SK-N-SH (cell line): Measurements from ENCODE around the gene BMPR1A. TPM values are rescaled to one million over a fixed set of nuclear protein-coding genes. Genes with fewer than 3 reads are reported as not detected.
"Not testable (repeated sequence)": the region's sequence is repeated elsewhere in the genome, so short reads cannot be mapped to it uniquely, and the experiment has no call there.

Source experiments
- CTCF ChIA-PET: fragments of 300-600, 350-600 bp; formaldehyde crosslinking; extraction: SDS; loops from one replicate; lab custom pipeline; 2021; lab: Yijun Ruan, JAX
- POLR2A ChIA-PET: fragments of 350-600 bp; sonication (Branson Sonifier 250); formaldehyde crosslinking; extraction: SDS; loops from one replicate; lab custom pipeline; 2020; ENCODE audit warnings: antibody characterized with exemption, inconsistent platforms; lab: Yijun Ruan, JAX
- DNase-seq: peaks from one replicate; pipeline ENCODE4 v3.0.0; 2012
- H2AFZ ChIP-seq: fragments of 200-600 bp; sonication (generic); 2 replicates; pipeline ENCODE4 v1.8.1; 2016; ENCODE audit warnings: antibody characterized with exemption, mild to moderate bottlenecking, low read depth
- H3F3A ChIP-seq: fragments of 200-600 bp; sonication (generic); replicated peaks from 2 replicates; pipeline ENCODE3; 2016; ENCODE audit warnings: antibody characterized with exemption, mild to moderate bottlenecking; ENCODE audit not compliant: insufficient read depth
- H3K27ac ChIP-seq, 2 experiments: fragments of 200-500 bp in 1 of 2; fragments of 200-600 bp in 1 of 2; sonication (Bioruptor generic) in 1 of 2; sonication (generic), shearing (Covaris generic) in 1 of 2; 2 replicates each; pipeline versions ENCODE4 v1.5.1 to v1.6.1; 2014 to 2016; ENCODE audit warnings: low read depth in 2 of 2, inconsistent platforms in 1 of 2, low read length in 1 of 2, mild to moderate bottlenecking in 1 of 2, mixed read lengths in 1 of 2
- H3K27me3 ChIP-seq: fragments of 200-600 bp; sonication (generic), shearing (Covaris generic); 2 replicates; pipeline ENCODE4 v1.6.1; 2016; ENCODE audit warnings: mixed run types; ENCODE audit not compliant: insufficient read depth
- H3K36me3 ChIP-seq, 2 experiments: fragments of 200-500 bp in 1 of 2; fragments of 200-600 bp in 1 of 2; sonication (Bioruptor generic) in 1 of 2; sonication (generic) in 1 of 2; replicated peaks in 1 of 2; 2 replicates each; pipeline versions ENCODE3 to v1.5.1; 2014 to 2016; ENCODE audit warnings: low read length in 1 of 2, mild to moderate bottlenecking in 1 of 2; ENCODE audit not compliant: insufficient read depth in 2 of 2, control insufficient read depth in 1 of 2
- H3K4me1 ChIP-seq, 2 experiments: fragments of 200-500 bp in 1 of 2; fragments of 200-600 bp in 1 of 2; sonication (Bioruptor generic) in 1 of 2; sonication (generic), shearing (Covaris generic) in 1 of 2; 2 replicates each; pipeline versions ENCODE4 v1.5.1 to v1.6.1; 2014 to 2016; ENCODE audit warnings: low read depth in 1 of 2, low read length in 1 of 2, mixed run types in 1 of 2; ENCODE audit not compliant: insufficient read depth in 2 of 2, control insufficient read depth in 1 of 2
- H3K4me2 ChIP-seq: fragments of 200-600 bp; sonication (generic), shearing (Covaris generic); 2 replicates; pipeline ENCODE4 v1.6.1; 2017; ENCODE audit warnings: mixed run types
- H3K4me3 ChIP-seq, 2 experiments: fragments of 200-500 bp in 1 of 2; fragments of 200-600 bp in 1 of 2; sonication (Bioruptor generic) in 1 of 2; sonication (generic), shearing (Covaris generic) in 1 of 2; 2 replicates each; pipeline versions ENCODE4 v1.5.1 to v1.8.1; 2014 to 2016; ENCODE audit warnings: low read depth in 2 of 2, inconsistent platforms in 1 of 2, low read length in 1 of 2, mild to moderate bottlenecking in 1 of 2, mixed read lengths in 1 of 2, moderate library complexity in 1 of 2
- H3K79me2 ChIP-seq: fragments of 200-600 bp; sonication (generic); 2 replicates; pipeline ENCODE4 v1.8.1; 2017; ENCODE audit warnings: mild to moderate bottlenecking; ENCODE audit not compliant: insufficient read depth
- H3K9ac ChIP-seq: fragments of 200-600 bp; sonication (generic); 2 replicates; pipeline ENCODE4 v1.6.1; 2017; ENCODE audit warnings: mixed run types
- H3K9me2 ChIP-seq: fragments of 200-600 bp; sonication (generic); 2 replicates; pipeline ENCODE4 v1.6.1; 2017; ENCODE audit warnings: mixed run types
- H3K9me3 ChIP-seq: fragments of 200-600 bp; sonication (generic); 2 replicates; pipeline ENCODE4 v1.6.1; 2017; ENCODE audit warnings: mixed run types, mild to moderate bottlenecking, moderate library complexity
- H4K20me1 ChIP-seq: fragments of 200-600 bp; sonication (generic); 2 replicates; pipeline ENCODE4 v1.6.1; 2017; ENCODE audit warnings: mild to moderate bottlenecking, mixed run types; ENCODE audit not compliant: insufficient read depth
- GABPA ChIP-seq: IDR thresholded peaks from 2 replicates; pipeline ENCODE4 v1.4.0; 2012; ENCODE audit warnings: low read depth, mild to moderate bottlenecking
- NRF1 ChIP-seq: IDR thresholded peaks from 2 replicates; pipeline ENCODE4 v1.6.1; 2012; ENCODE audit warnings: low read depth, mild to moderate bottlenecking, low read length
- RCOR1 ChIP-seq: fragments of 150-350 bp; IDR thresholded peaks from 2 replicates; pipeline ENCODE4 v1.6.1; 2017; ENCODE audit warnings: antibody characterized with exemption, low read length
- SIN3A ChIP-seq: IDR thresholded peaks from 2 replicates; pipeline ENCODE4 v1.6.1; 2012; ENCODE audit warnings: low read depth, mild to moderate bottlenecking, low read length, moderate library complexity, borderline replicate concordance
- SMC3 ChIP-seq: IDR thresholded peaks from 2 replicates; pipeline ENCODE4 v1.6.1; 2012; ENCODE audit warnings: low read depth, low read length, improper control_type of control experiment
- TEAD4 ChIP-seq: IDR thresholded peaks from 2 replicates; pipeline ENCODE4 v1.4.0; 2012; ENCODE audit warnings: mild to moderate bottlenecking, borderline replicate concordance; ENCODE audit not compliant: insufficient read depth
- YY1 ChIP-seq: IDR thresholded peaks from 2 replicates; pipeline ENCODE4 v1.4.0; 2012; ENCODE audit warnings: low read depth, mild to moderate bottlenecking
- WGBS: methylation state at CpG from one replicate; pipeline ENCODE4 v1.1.6; 2017; ENCODE audit warnings: low lambda C conversion rate; 5-methylcytosine and 5-hydroxymethylcytosine counted together
- polyA plus RNA-seq, 3 experiments: library from polyadenylated mRNA; depleted of rRNA; stranded (reverse); fragments of >200 nt; gene quantifications; 2 replicates each; pipeline ENCODE4 v1.2.3, GENCODE V29; 2012
- TF ChIP-seq, protein P1 (sequence below): IDR thresholded peaks from 2 replicates; pipeline ENCODE4 v1.4.0; 2012; ENCODE audit warnings: low read depth, borderline replicate concordance
- TF ChIP-seq, protein P2 (sequence below): IDR thresholded peaks from 2 replicates; pipeline ENCODE4 v1.4.0; 2012; ENCODE audit warnings: low read depth, borderline replicate concordance

BMPR1A gene
- polyA plus RNA-seq, 1 of the 3 experiments (the other 2 are of a cell fraction), result 12.7 TPM

DNA sequence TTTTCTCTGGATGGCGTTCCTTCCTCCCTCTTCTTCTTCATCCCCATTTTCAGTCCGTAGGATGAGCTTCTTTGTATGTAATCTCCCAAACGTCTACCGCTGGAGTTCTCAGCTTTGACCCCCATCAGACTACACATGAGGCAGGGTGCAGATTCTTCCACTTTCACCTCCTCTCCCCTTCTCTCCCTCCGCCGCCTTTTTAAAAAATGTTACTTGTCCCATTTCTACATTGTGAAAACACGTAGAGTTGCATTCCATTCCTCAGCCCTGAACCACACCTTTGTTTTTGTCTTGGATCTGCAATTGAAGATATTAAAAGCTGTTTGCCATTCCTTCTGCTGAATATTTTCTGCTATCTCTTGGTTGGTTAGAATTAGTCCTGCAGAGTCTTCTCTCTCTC is 218.1 kb downstream of the BMPR1A start:
- DNase-seq, result no peak
- TF ChIP-seq YY1 (no peak), GABPA (no peak), RCOR1 (no peak), SIN3A (no peak)
- TF ChIP-seq, all 33 proteins: peak for 0
- no peaks in the 10 kb centered on the region for H3K36me3 ChIP-seq
- H2AFZ ChIP-seq, result no peak overlapping the region
- WGBS, result 87% methylated on average over 7 of the region's 7 CpGs
- no peaks in the 10 kb centered on the region for H3F3A ChIP-seq
- CTCF ChIA-PET, result no interaction called here
- no peak overlapping the region for H3K9ac ChIP-seq
- no peaks in the 10 kb centered on the region for H3K79me2 ChIP-seq
- H3K4me2 ChIP-seq, result no peak overlapping the region
- no peaks in the 10 kb centered on the region for H4K20me1 ChIP-seq
- no peaks in the 10 kb centered on the region; a peak in 1 of 4 replicates for H3K4me1 ChIP-seq
- no peaks in the 10 kb centered on the region for H3K9me2 ChIP-seq
- H3K9me3 ChIP-seq, result no peaks in the 10 kb centered on the region
- H3K27ac ChIP-seq, result no peak overlapping the region
- POLR2A ChIA-PET, result no interaction called here
- no peaks in the 10 kb centered on the region for H3K27me3 ChIP-seq
- H3K4me3 ChIP-seq, result no peak overlapping the region

DNA sequence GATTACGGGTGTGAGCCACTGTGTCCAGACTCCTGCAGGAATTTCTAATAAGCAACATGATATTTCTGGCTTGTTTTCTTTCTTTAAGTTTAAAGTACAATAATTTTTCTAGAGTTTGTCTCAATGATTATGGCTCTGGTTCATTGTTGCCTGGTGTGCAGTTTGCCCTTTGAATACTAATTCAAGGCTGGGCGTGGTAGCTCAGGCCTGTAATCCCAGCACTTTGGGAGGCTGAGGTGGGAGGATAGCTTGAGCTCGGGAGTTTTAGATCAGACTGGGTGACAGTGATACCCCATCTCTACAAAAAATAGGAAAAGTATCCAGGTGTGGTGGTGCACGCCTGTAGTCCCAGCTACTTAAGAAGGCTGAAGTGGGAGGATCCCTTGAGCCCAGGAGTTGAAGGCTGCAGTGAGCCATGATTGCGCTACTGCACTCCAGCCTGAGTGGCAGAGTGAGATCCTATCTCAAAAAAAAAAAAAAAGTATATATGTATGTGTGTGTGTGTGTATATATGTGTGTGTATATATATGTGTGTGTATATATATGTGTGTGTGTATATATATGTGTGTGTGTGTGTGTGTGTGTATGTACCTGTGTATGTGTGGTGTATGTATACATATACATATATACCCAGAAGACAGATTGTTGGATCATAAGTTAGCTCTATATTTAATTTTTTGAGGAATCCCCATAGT is 220.1 kb downstream of the BMPR1A start:
- Histone ChIP-seq H3K4me2 (no peak overlapping the region), H3K9me3 (no peaks in the 10 kb centered on the region), H3K4me1 (no peaks in the 10 kb centered on the region)
- CTCF ChIA-PET, result interaction anchor here (1.1 kb wide), 1 partner anchor 10 kb away, joined by 4 read pairs; no protein-coding TSS in a partner anchor
- WGBS, result 87% methylated on average over 5 of the region's 5 CpGs
- POLR2A ChIA-PET, result no interaction called here
- no peak for DNase-seq
- TF ChIP-seq, protein P1, sequence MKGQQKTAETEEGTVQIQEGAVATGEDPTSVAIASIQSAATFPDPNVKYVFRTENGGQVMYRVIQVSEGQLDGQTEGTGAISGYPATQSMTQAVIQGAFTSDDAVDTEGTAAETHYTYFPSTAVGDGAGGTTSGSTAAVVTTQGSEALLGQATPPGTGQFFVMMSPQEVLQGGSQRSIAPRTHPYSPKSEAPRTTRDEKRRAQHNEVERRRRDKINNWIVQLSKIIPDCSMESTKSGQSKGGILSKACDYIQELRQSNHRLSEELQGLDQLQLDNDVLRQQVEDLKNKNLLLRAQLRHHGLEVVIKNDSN, result no peak
- TF ChIP-seq NRF1, result no peak
- TF ChIP-seq, protein P2, sequence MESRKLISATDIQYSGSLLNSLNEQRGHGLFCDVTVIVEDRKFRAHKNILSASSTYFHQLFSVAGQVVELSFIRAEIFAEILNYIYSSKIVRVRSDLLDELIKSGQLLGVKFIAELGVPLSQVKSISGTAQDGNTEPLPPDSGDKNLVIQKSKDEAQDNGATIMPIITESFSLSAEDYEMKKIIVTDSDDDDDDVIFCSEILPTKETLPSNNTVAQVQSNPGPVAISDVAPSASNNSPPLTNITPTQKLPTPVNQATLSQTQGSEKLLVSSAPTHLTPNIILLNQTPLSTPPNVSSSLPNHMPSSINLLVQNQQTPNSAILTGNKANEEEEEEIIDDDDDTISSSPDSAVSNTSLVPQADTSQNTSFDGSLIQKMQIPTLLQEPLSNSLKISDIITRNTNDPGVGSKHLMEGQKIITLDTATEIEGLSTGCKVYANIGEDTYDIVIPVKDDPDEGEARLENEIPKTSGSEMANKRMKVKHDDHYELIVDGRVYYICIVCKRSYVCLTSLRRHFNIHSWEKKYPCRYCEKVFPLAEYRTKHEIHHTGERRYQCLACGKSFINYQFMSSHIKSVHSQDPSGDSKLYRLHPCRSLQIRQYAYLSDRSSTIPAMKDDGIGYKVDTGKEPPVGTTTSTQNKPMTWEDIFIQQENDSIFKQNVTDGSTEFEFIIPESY, result no peak
- no peak for TF ChIP-seq TEAD4
- TF ChIP-seq RCOR1, result no peak
- no peak for TF ChIP-seq SIN3A
- TF ChIP-seq SMC3, result no peak
- TF ChIP-seq, all 33 proteins: peak for 0
- H2AFZ ChIP-seq, result no peak overlapping the region
- H3K4me3 ChIP-seq, result no peak overlapping the region
- H3K27me3 ChIP-seq, result no peaks in the 10 kb centered on the region
- H3K36me3 ChIP-seq, result no peaks in the 10 kb centered on the region
- no peaks in the 10 kb centered on the region for H3K79me2 ChIP-seq
- no peaks in the 10 kb centered on the region for H4K20me1 ChIP-seq
- no peak overlapping the region for H3K27ac ChIP-seq
- no peaks in the 10 kb centered on the region for H3K9me2 ChIP-seq
- no peaks in the 10 kb centered on the region for H3F3A ChIP-seq
- no peak overlapping the region for H3K9ac ChIP-seq

DNA sequence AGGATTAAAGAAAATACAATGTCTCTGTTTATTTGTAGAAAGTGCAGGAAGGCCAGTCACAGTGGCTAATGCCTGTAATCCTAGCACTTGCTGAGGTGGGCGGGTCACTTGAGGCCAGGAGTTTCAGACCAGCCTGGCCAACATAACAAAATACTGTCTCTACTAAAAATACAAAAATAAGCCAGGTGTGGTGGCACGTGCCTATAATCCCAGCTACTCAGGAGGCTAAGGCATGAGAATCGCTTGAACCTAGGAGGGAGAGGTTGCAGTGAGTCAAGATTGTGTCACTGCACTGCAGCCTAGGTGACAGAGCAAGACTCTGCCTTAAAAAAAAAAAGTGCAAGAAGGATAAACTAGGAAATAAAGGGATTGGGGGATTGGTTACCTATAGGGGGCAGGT is 222.0 kb downstream of the BMPR1A start:
- H3K9ac ChIP-seq, H3K4me1 ChIP-seq, H4K20me1 ChIP-seq, POLR2A ChIA-PET, H3K79me2 ChIP-seq, H3K27me3 ChIP-seq, H3K36me3 ChIP-seq, H3K4me3 ChIP-seq, H3F3A ChIP-seq, H3K27ac ChIP-seq, H3K4me2 ChIP-seq, H3K9me3 ChIP-seq, H2AFZ ChIP-seq, DNase-seq, H3K9me2 ChIP-seq: not testable (repeated sequence)
- 71% methylated on average over 3 of the region's 3 CpGs for WGBS
- CTCF ChIA-PET, result interaction anchor here (0.8 kb wide), 1 partner anchor 40 kb away, joined by 3 read pairs; no protein-coding TSS in a partner anchor
